ENCODE results near the gene STK40. TPM values are rescaled to one million over a fixed set of nuclear protein-coding genes. Genes with fewer than 3 reads are reported as not detected.
A peak's percentile ranks its signal among the peaks of the same experiment; 100 is the strongest.

The STK40 gene
- polyA plus RNA-seq (2011; rRNA removed) (8.9 and 10.5 TPM in 2 replicates), polyA plus RNA-seq (2017; fragmentation: RNase III; extraction: RNeasy Plus Mini Kit Qiagen cat#74134 plus additional on column Dnase treatment) (6.0 to 7.6 TPM (median 6.8 TPM) in 3 replicates), polyA minus RNA-seq (2011; rRNA and poly(A)+ RNA removed) (12.3 and 15.2 TPM in 2 replicates)
- polyA plus RNA-seq (2012; cell fraction: cytosol; rRNA removed): 10.0 and 12.0 TPM in 2 replicates
- polyA plus RNA-seq (2012; cell fraction: nucleus; rRNA removed): 22.8 and 25.9 TPM in 2 replicates

GRCh38 chr1:36385410-36386264 lies at the start of gene STK40:
Gene STK40 (minus strand): TSS chr1:36385924. CDS start chr1:36361332, 24,592 bp downstream.
- Histone ChIP-seq H3K27ac (peak within 1 kb of the TSS; percentile 96 to 100), H3K4me2 (peak within 1 kb of the TSS; percentile 98), H3K4me1 (peaks cover 28% of the 10 kb centered on the region), H3K9me3 (no peaks in the 10 kb centered on the region), H3K4me3 (peak within 1 kb of the TSS; percentile 72)
- DNase-seq (ENCODE audit: low read depth in 1 of 2, low spot score in 1 of 2) (peak; percentile 83 to 98), FAIRE-seq (no peak), ATAC-seq (peak; percentile 83 to 94)
- TF ChIP-seq GATA3 (IDR thresholded peaks at IDR 0.05; ENCODE audit: borderline replicate concordance) (peak; percentile 89), CBX8 (IDR thresholded peaks at IDR 0.05) (no peak), PHF8 (IDR thresholded peaks at IDR 0.05; ENCODE audit: borderline replicate concordance, low read depth) (peak; percentile 53; the same call in 1 of the 2 replicates), JUN (IDR thresholded peaks at IDR 0.05) (no peak), FOXS1 (CRISPR knock-in tag; IDR thresholded peaks at IDR 0.05) (no peak), EHMT2 (IDR thresholded peaks at IDR 0.05; ENCODE audit: low read depth) (no peak), CBX2 (IDR thresholded peaks at IDR 0.05; ENCODE audit: borderline replicate concordance, low read depth) (no peak), JUNB (IDR thresholded peaks at IDR 0.05) (no peak), HOXB5 (CRISPR knock-in tag; IDR thresholded peaks at IDR 0.05) (no peak), RCOR1 (IDR thresholded peaks at IDR 0.05; ENCODE audit: low read depth, low read length) (no peak), NPAS2 (CRISPR knock-in tag; IDR thresholded peaks at IDR 0.05; ENCODE audit: borderline replicate concordance) (no peak), RARB (CRISPR knock-in tag; IDR thresholded peaks at IDR 0.05) (no peak), ZFP36 (IDR thresholded peaks at IDR 0.05; ENCODE audit: borderline replicate concordance, partially characterized antibody) (no peak), CHD2 (IDR thresholded peaks at IDR 0.05; ENCODE audit: low read length, partially characterized antibody) (no peak), ESRRA (IDR thresholded peaks at IDR 0.05; ENCODE audit: borderline replicate concordance, low read length) (no peak), CHD4 (IDR thresholded peaks at IDR 0.05; ENCODE audit: borderline replicate concordance) (no peak), POLR2A (IDR thresholded peaks at IDR 0.05; ENCODE audit: low read length) (peak; percentile 29; the same call in 1 of the 2 replicates)
- WGBS (ENCODE audit: missing lambda C conversion rate): under 1% methylated on average over 11 of the region's 82 CpGs
- CTCF ChIA-PET: interaction anchor here (2.7 to 4.2 kb wide), 2 partner anchors 17 to 42 kb away, joined by 10 to 25 read pairs; no protein-coding TSS in a partner anchor
- POLR2A ChIA-PET: interaction anchor here (1.1 to 3.7 kb wide), 6 partner anchors 12 to 236 kb away, joined by 4 to 40 read pairs (median 7); partner anchors contain the start of genes LSM10 and TRAPPC3

DNA sequence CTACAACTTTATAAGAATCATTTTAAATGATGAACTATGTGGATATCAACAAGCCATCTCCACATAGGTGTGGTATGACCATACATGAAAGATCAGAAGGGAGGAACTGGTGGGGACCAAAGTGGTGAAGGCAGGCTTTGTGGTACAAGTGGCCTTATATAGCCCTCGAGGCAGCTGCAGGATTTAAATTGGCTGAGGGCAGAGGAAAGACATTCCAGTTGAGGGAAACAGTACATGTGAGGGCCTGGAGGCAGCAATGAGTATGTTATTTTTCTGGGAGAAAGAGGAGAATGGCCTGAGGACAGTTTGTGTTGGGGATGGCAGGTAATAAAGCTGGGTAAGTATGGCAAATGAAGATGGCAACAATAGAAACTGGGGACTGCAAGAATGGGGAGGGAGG lies 47.4 kb upstream of the STK40 start:
- no peak for ATAC-seq
- TF ChIP-seq KDM1A (IDR thresholded peaks at IDR 0.05; ENCODE audit: low read depth) (no peak), POLR2AphosphoS2 (conservative IDR thresholded peaks at IDR 0.05; ENCODE audit: low read length) (no peak), NFE2L2 (conservative IDR thresholded peaks at IDR 0.05; ENCODE audit: low read length) (no peak), GATA3 (IDR thresholded peaks at IDR 0.05; ENCODE audit: borderline replicate concordance) (no peak), HOXB5 (CRISPR knock-in tag; IDR thresholded peaks at IDR 0.05) (no peak), PHF8 (IDR thresholded peaks at IDR 0.05; ENCODE audit: borderline replicate concordance, low read depth) (no peak), TP53 (CRISPR knock-in tag; IDR thresholded peaks at IDR 0.05) (no peak), CHD4 (IDR thresholded peaks at IDR 0.05; ENCODE audit: borderline replicate concordance) (no peak)
- TF ChIP-seq, protein P1, sequence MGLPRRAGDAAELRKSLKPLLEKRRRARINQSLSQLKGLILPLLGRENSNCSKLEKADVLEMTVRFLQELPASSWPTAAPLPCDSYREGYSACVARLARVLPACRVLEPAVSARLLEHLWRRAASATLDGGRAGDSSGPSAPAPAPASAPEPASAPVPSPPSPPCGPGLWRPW (IDR thresholded peaks at IDR 0.05): no peak
- CTCF ChIA-PET: interaction anchor here (0.9 kb wide), 1 partner anchor 8 kb away, joined by 5 read pairs; no protein-coding TSS in a partner anchor
- Histone ChIP-seq H3K9me3 (no peaks in the 10 kb centered on the region), H3K4me2 (no peak overlapping the region), H3K4me1 (0 out of 3 replicates have a peak, but pooled peaks cover 6% of the 10 kb centered on the region), H3K4me3 (no peak overlapping the region), H3K27ac (no peak overlapping the region)
- POLR2A ChIA-PET: no interaction called here
- WGBS (ENCODE audit: missing lambda C conversion rate): 27% methylated on average over 1 of the region's 1 CpG
- no peak for DNase-seq (ENCODE audit: low read depth in 1 of 2, low spot score in 1 of 2)
- FAIRE-seq: no peak

- DNase-seq (ENCODE audit: low read depth in 1 of 2, low spot score in 1 of 2) (no peak), FAIRE-seq (no peak), ATAC-seq (no peak)
- POLR2A ChIA-PET: no interaction called here
- no peak overlapping the region for H3K27ac ChIP-seq
- H3K4me2 ChIP-seq: no peak overlapping the region
- no peaks in the 10 kb centered on the region for H3K9me3 ChIP-seq
- no peak overlapping the region for H3K4me3 ChIP-seq
- H3K4me1 ChIP-seq: 0 out of 3 replicates have a peak, but pooled peaks cover 6% of the 10 kb centered on the region
- WGBS (ENCODE audit: missing lambda C conversion rate): 57% methylated on average over 4 of the region's 4 CpGs
- CTCF ChIA-PET: interaction anchor here (1.4 kb wide), 1 partner anchor 90 kb away, joined by 4 read pairs; no protein-coding TSS in a partner anchor
- TF ChIP-seq CTCF (IDR thresholded peaks at IDR 0.05) (no peak), POLR2A (IDR thresholded peaks at IDR 0.05; ENCODE audit: low read length) (no peak), HOXA7 (CRISPR knock-in tag; IDR thresholded peaks at IDR 0.05) (no peak), NR3C1 (IDR thresholded peaks at IDR 0.05) (no peak), RCOR1 (IDR thresholded peaks at IDR 0.05; ENCODE audit: low read depth, low read length) (no peak), FOSB (CRISPR knock-in tag; IDR thresholded peaks at IDR 0.05) (no peak), ZFP36 (IDR thresholded peaks at IDR 0.05; ENCODE audit: borderline replicate concordance, partially characterized antibody) (no peak), KDM1A (IDR thresholded peaks at IDR 0.05; ENCODE audit: low read depth) (no peak), EHMT2 (IDR thresholded peaks at IDR 0.05; ENCODE audit: low read depth) (no peak), HOXB13 (CRISPR knock-in tag; IDR thresholded peaks at IDR 0.05; ENCODE audit: low read depth) (no peak), BHLHE40 (IDR thresholded peaks at IDR 0.05; ENCODE audit: low read depth, low read length) (no peak), NFE2L2 (conservative IDR thresholded peaks at IDR 0.05; ENCODE audit: low read length) (no peak), POLR2AphosphoS2 (conservative IDR thresholded peaks at IDR 0.05; ENCODE audit: low read length) (no peak), CBX8 (IDR thresholded peaks at IDR 0.05) (no peak), EP300 (IDR thresholded peaks at IDR 0.05) (no peak), HOXB5 (CRISPR knock-in tag; IDR thresholded peaks at IDR 0.05) (no peak)
Measured at GRCh38 chr1:36432616-36433015, 46.9 kb upstream of the STK40 start.

Measured in A549 (cell line).